ENCODE measurements around the gene SOX6.

SOX6 gene

DNA sequence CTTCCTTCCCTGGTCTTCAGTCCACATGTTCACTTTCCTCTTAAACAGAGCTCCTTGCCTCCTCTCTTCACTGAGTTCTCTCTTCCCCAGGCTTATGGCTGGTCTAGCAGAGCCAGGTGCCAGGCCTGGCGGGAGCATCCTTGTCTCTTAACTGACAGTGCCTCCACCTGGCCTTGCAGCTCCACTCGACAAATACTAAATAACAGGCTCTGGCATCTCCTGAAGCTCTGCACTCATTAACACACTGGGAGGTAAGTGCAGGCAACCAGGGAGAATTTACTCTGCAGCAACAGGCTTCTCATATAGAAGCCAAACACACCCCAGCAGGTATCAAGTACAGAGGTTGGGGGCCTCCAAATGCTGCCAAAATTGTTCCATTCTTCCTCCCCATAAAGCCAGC is 438.1 kb downstream of the SOX6 start:
- no peak overlapping the region for H3K9ac ChIP-seq (ENCODE audit: low read depth, low read length)
- H3K36me3 ChIP-seq (ENCODE audit: insufficient read depth, low read length) = no peaks in the 10 kb centered on the region
- H3K4me1 ChIP-seq (ENCODE audit: insufficient read depth, low read length) = no peaks in the 10 kb centered on the region
- H3K9me3 ChIP-seq (ENCODE audit: control insufficient read depth, insufficient read depth, low read length) = no peaks in the 10 kb centered on the region

Measured in ES-I3 (cell line).